Measurements from ENCODE around the gene TEX30. TPM values are rescaled to one million over a fixed set of nuclear protein-coding genes. Genes with fewer than 3 reads are reported as not detected.

Gene TEX30
- polyA plus RNA-seq, 1 donor (not counting 4 experiments of a cell fraction or from before 2014, with no cell fraction given): 16.9 TPM

DNA sequence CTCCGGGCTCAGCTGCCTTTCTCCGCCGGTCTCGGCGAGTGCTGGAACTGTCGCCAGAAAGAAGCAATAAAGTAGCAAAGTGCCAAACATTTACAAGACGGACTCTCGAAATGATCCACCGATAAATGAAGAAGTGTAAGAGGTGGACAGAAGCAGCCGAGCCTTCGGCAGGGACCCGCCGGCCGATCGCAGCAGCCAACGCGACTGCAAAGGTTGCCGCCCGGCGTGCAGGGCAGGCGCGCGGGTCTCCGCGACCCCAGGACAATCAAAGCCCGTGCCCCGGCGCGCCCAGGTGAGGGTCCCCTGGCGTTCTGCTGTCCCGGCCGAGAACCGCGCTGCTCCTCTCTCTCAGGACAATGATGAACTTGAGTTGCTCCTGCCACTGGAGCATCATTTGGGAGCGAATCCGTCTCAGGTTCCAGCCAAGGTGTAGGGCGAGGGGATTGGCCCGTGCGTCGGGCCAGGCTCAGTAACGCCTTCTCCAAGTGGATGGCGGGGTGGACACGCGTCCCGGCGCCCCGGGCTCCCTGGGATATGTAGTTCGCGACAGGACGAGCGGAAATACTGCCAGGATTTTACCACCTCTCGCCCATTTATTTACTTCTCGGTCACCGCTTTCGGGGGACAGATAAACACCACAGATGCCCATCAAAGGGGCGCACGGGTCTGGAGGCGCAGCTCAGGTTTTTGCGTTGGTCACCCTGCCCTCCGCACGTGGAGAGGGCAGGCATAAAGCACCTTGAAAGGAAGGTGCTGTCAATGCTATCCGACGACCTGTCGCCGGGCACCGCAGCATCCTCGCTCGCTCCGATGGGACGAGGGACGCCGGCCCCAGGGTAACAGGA, 25.2 kb upstream of the TEX30 start, which contains the start of the genes BIVM and POGLUT2:
Gene BIVM, plus strand, starts transcription at position 539 of the 845 bp plus-strand sequence. CDS start 8,149 bp downstream, outside the sequence.
Gene POGLUT2, minus strand, starts transcription at position 396 of the 845 bp plus-strand sequence. Its CDS starts 306 bp downstream, at position 90.
- peaks cover 3% of the 10 kb centered on the region for H3K9me1 ChIP-seq (ENCODE audit: control insufficient read depth, extremely low read depth, insufficient read depth, low read length)
- peak within 1 kb of the TSS; percentile 84 for H3K4me2 ChIP-seq (ENCODE audit: control insufficient read depth, extremely low read depth, insufficient read depth, low read depth, low read length)
- FAIRE-seq (peak; percentile 43), DNase-seq (ENCODE audit: low read depth, low spot score) (peak; percentile 38)
- TF ChIP-seq CTCF (optimal IDR thresholded peaks at IDR 0.05 in 1 of 3, IDR thresholded peaks at IDR 0.05 in 1 of 3, conservative IDR thresholded peaks at IDR 0.05 in 1 of 3; ENCODE audit: extremely low read depth in 1 of 3, insufficient read depth in 2 of 3, low read length in 3 of 3): no peak
- TF ChIP-seq EZH2 (IDR thresholded peaks at IDR 0.05; ENCODE audit: low read length): no peak
- dilution Hi-C loops (cut with MboI; ENCODE audit: extremely low pct_ligation_motif_present, low sequenced_read_pairs): no loop called here
- H4K20me1 ChIP-seq (ENCODE audit: control insufficient read depth, extremely low read depth, insufficient read depth, low read length): no peaks in the 10 kb centered on the region
- H3K9ac ChIP-seq (ENCODE audit: control insufficient read depth, extremely low read depth, insufficient read depth, low read length): peak within 1 kb of the TSS; percentile 76
- H3K4me3 ChIP-seq (ENCODE audit: control insufficient read depth in 2 of 3, extremely low read depth in 1 of 3, insufficient read depth in 2 of 3, low read depth in 1 of 3, low read length in 3 of 3): peak within 1 kb of the TSS; percentile 77 to 96 (median 92)
- H3K27me3 ChIP-seq (ENCODE audit: control insufficient read depth, extremely low read depth, insufficient read depth, low read length): no peaks in the 10 kb centered on the region
- H3K36me3 ChIP-seq (ENCODE audit: control insufficient read depth in 2 of 2, extremely low read depth in 1 of 2, insufficient read depth in 2 of 2, low read length in 2 of 2): peaks cover 0 to 9% of the 10 kb centered on the region in 2 experiments
- H2AFZ ChIP-seq (ENCODE audit: control insufficient read depth, low read length): peak within 1 kb of the TSS; percentile 98
- H3K9me3 ChIP-seq (ENCODE audit: control insufficient read depth, low read depth, low read length): no peaks in the 10 kb centered on the region
- H3K79me2 ChIP-seq (ENCODE audit: control insufficient read depth, insufficient read depth, low read length): peaks cover 56% of the 10 kb centered on the region
- H3K27ac ChIP-seq (ENCODE audit: control insufficient read depth, insufficient read depth, low read length): peak within 1 kb of the TSS; percentile 61
- peaks cover 11% of the 10 kb centered on the region for H3K4me1 ChIP-seq (ENCODE audit: control insufficient read depth, extremely low read depth, insufficient read depth, low read length)

DNA sequence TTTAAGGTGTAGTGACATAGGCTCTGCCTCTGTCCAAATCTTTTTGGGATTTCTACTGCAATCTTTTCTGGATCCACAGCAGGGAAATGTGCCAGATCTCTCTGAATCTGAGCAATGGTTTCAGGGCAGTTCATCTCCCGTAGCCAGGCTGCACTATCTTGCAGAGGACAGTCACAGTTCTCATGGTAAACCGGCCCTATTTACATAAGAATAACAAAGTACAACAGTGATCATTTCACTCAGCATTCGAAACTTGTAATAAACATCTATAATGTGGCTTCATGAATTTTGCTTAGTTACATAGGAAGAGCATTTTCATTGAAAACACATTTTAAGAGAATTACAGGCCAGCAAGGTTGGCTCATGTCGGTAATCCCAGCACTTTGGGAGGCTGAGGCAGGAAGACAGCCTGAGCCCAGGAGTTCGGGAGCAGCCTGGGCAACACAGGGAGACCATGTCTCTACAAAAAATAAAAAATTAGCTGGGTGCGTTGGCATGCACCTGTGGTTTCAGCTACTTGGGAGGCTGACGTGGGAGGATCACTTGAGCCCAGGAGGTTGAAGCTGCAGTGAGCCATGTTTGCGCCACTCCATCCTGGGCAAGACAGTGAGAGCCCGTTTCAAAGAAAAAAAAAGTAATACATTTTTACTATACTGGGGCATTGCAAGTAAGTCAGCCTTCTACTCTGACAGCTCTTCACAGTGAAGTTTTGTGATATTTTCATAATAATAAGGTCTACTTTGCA, 20.2 kb upstream of the TEX30 start:
- Histone ChIP-seq H3K9me1 (ENCODE audit: control insufficient read depth, extremely low read depth, insufficient read depth, low read length) (no peaks in the 10 kb centered on the region), H3K27me3 (ENCODE audit: control insufficient read depth, extremely low read depth, insufficient read depth, low read length) (no peaks in the 10 kb centered on the region), H3K9ac (ENCODE audit: control insufficient read depth, extremely low read depth, insufficient read depth, low read length) (no peak overlapping the region), H3K4me2 (ENCODE audit: control insufficient read depth, extremely low read depth, insufficient read depth, low read depth, low read length) (no peak overlapping the region), H3K4me1 (ENCODE audit: control insufficient read depth, extremely low read depth, insufficient read depth, low read length) (peaks cover 6% of the 10 kb centered on the region), H4K20me1 (ENCODE audit: control insufficient read depth, extremely low read depth, insufficient read depth, low read length) (no peaks in the 10 kb centered on the region), H3K79me2 (ENCODE audit: control insufficient read depth, insufficient read depth, low read length) (peaks cover 13% of the 10 kb centered on the region), H2AFZ (ENCODE audit: control insufficient read depth, low read length) (no peak overlapping the region), H3K9me3 (ENCODE audit: control insufficient read depth, low read depth, low read length) (no peaks in the 10 kb centered on the region), H3K36me3 (ENCODE audit: control insufficient read depth in 2 of 2, extremely low read depth in 1 of 2, insufficient read depth in 2 of 2, low read length in 2 of 2) (peaks cover 3 to 5% of the 10 kb centered on the region in 2 experiments), H3K27ac (ENCODE audit: control insufficient read depth, insufficient read depth, low read length) (no peak overlapping the region), H3K4me3 (ENCODE audit: control insufficient read depth in 2 of 3, extremely low read depth in 1 of 3, insufficient read depth in 2 of 3, low read depth in 1 of 3, low read length in 3 of 3) (no peak overlapping the region)
- DNase-seq (ENCODE audit: low read depth, low spot score): no peak
- TF ChIP-seq CTCF (optimal IDR thresholded peaks at IDR 0.05 in 1 of 3, IDR thresholded peaks at IDR 0.05 in 1 of 3, conservative IDR thresholded peaks at IDR 0.05 in 1 of 3; ENCODE audit: extremely low read depth in 1 of 3, insufficient read depth in 2 of 3, low read length in 3 of 3) (no peak), EZH2 (IDR thresholded peaks at IDR 0.05; ENCODE audit: low read length) (no peak)
- dilution Hi-C loops (cut with MboI; ENCODE audit: extremely low pct_ligation_motif_present, low sequenced_read_pairs): no loop called here
- no peak for FAIRE-seq

Measured in keratinocyte (primary cell).